B cell (primary cell): Measurements from ENCODE around the gene RNH1. TPM values are rescaled to one million over a fixed set of nuclear protein-coding genes. Genes with fewer than 3 reads are reported as not detected.

Experiments used
- ATAC-seq: fragments of 200-7000 bp; cut with Tn5 transposase; one replicate; pipeline ENCODE4 v1.10.0; 2021; ENCODE audit warnings: low read depth, mild to moderate bottlenecking, moderate number of reproducible peaks, moderate library complexity
- CTCF ChIA-PET: fragments of 350-600 bp; sonication (Branson Sonifier 250); formaldehyde crosslinking; loops from one replicate; lab custom pipeline; 2021; ENCODE audit warnings: antibody characterized with exemption, inconsistent platforms; lab: Charles Lee
- POLR2A ChIA-PET: fragments of 350-600 bp; sonication (Branson Sonifier 250); formaldehyde crosslinking; loops from one replicate; lab custom pipeline; 2021; ENCODE audit warnings: antibody characterized with exemption; lab: Charles Lee
- DNase-seq: peaks from one replicate; pipeline ENCODE4 v3.0.0; 2013
- H2AFZ ChIP-seq: 2 replicates; pipeline ENCODE4 v1.6.1; 2012; ENCODE audit warnings: mild to moderate bottlenecking, low read depth, low read length; ENCODE audit not compliant: insufficient read depth, poor library complexity, severe bottlenecking
- H3K27ac ChIP-seq, 2 donors: 1 replicate in 1 of 2; 2 replicates in 1 of 2; pipeline ENCODE4 v1.5.1; 2012 to 2013; ENCODE audit warnings: low read length in 2 of 2, mild to moderate bottlenecking in 2 of 2, moderate library complexity in 1 of 2
- H3K27me3 ChIP-seq, 4 experiments: fragments of 200-600 bp in 1 of 4; sonication (generic) in 1 of 4; replicated peaks in 1 of 4; 1 replicate in 2 of 4; 2 replicates in 2 of 4; pipeline versions ENCODE4 v1.6.1 to v1.7.0; 2013 to 2016; ENCODE audit warnings: low read length in 3 of 4, mild to moderate bottlenecking in 2 of 4, mixed read lengths in 1 of 4, moderate library complexity in 1 of 4; ENCODE audit not compliant: insufficient read depth in 4 of 4, control insufficient read depth in 3 of 4; ENCODE audit errors: control extremely low read depth in 1 of 4
- H3K36me3 ChIP-seq, 2 experiments: replicated peaks in 1 of 2; 1 replicate in 1 of 2; 2 replicates in 1 of 2; pipeline versions ENCODE4 v1.6.1 to v1.7.1; 2013; ENCODE audit warnings: low read length in 1 of 2; ENCODE audit not compliant: insufficient read depth in 2 of 2, control insufficient read depth in 1 of 2; ENCODE audit errors: control extremely low read depth in 1 of 2, extremely low read depth in 1 of 2
- H3K4me1 ChIP-seq, 2 donors: fragments of 200-600 bp in 1 of 2; sonication (generic) in 1 of 2; 1 replicate in 1 of 2; 2 replicates in 1 of 2; pipeline versions ENCODE4 v1.5.1 to v1.6.1; 2013 to 2017; ENCODE audit warnings: low read length in 2 of 2; ENCODE audit not compliant: control insufficient read depth in 2 of 2, insufficient read depth in 2 of 2
- H3K4me2 ChIP-seq: replicated peaks from 2 replicates; pipeline ENCODE3; 2012; ENCODE audit warnings: mild to moderate bottlenecking, low read depth, low read length; ENCODE audit not compliant: poor library complexity, severe bottlenecking
- H3K4me3 ChIP-seq, 5 experiments: fragments of 200-600 bp in 1 of 5; sonication (generic) in 1 of 5; 1 replicate in 3 of 5; 2 replicates in 2 of 5; pipeline versions ENCODE4 v1.5.1 to v1.7.0; 2011 to 2016; ENCODE audit warnings: low read length in 4 of 5, mild to moderate bottlenecking in 4 of 5, low read depth in 2 of 5, control low read depth in 1 of 5, moderate library complexity in 1 of 5; ENCODE audit not compliant: insufficient read depth in 1 of 5; ENCODE audit errors: control extremely low read depth in 1 of 5, extremely low read depth in 1 of 5
- H3K79me2 ChIP-seq: fragments of 200-600 bp; sonication (generic); one replicate; pipeline ENCODE4 v1.6.0; 2016; ENCODE audit warnings: low read length; ENCODE audit not compliant: control insufficient read depth, insufficient read depth
- H3K9ac ChIP-seq: fragments of 200-600 bp; sonication (generic); 2 replicates; pipeline ENCODE4 v1.6.1; 2017; ENCODE audit warnings: mild to moderate bottlenecking, low read length, moderate library complexity
- H3K9me3 ChIP-seq, 3 donors: one replicate each; pipeline versions ENCODE4 v1.6.1 to v1.7.1; 2013; ENCODE audit warnings: low read length in 2 of 3; ENCODE audit not compliant: control insufficient read depth in 2 of 3, insufficient read depth in 1 of 3; ENCODE audit errors: control extremely low read depth in 1 of 3
- H4K20me1 ChIP-seq: 2 replicates; pipeline ENCODE4 v1.6.0; 2012; ENCODE audit warnings: mild to moderate bottlenecking, low read length; ENCODE audit not compliant: insufficient read depth, control insufficient read depth, poor library complexity, severe bottlenecking
- H3K27ac Mint-ChIP-seq: one replicate; pipeline ENCODE4 v1.8.0; 2021; ENCODE audit warnings: mixed read lengths
- H3K27me3 Mint-ChIP-seq: one replicate; pipeline ENCODE4 v1.8.0; 2021; ENCODE audit warnings: mixed read lengths
- H3K4me1 Mint-ChIP-seq: one replicate; pipeline ENCODE4 v1.8.0; 2021; ENCODE audit warnings: mixed read lengths
- H3K4me3 Mint-ChIP-seq: one replicate; pipeline ENCODE4 v1.8.0; 2021; ENCODE audit warnings: mixed read lengths
- H3K9me3 Mint-ChIP-seq: one replicate; pipeline ENCODE4 v1.8.0; 2022; ENCODE audit warnings: mixed read lengths; ENCODE audit not compliant: insufficient read depth
- CTCF ChIP-seq: fragments of 200-600 bp; IDR thresholded peaks from one replicate; pipeline ENCODE4 v1.8.0; 2022; ENCODE audit warnings: antibody characterized with exemption, mild to moderate bottlenecking
- EZH2 ChIP-seq: IDR thresholded peaks from 2 replicates; pipeline ENCODE4 v1.6.1; 2012; ENCODE audit warnings: borderline replicate concordance, low read depth, mild to moderate bottlenecking, moderate library complexity, low read length; ENCODE audit not compliant: insufficient read depth, poor library complexity, severe bottlenecking
- WGBS: methylation state at CpG from one replicate; pipeline ENCODE4 v1.1.5; 2013; ENCODE audit warnings: missing lambda C conversion rate; ENCODE audit not compliant: insufficient coverage; 5-methylcytosine and 5-hydroxymethylcytosine counted together
- intact Hi-C: fragments of 100-400 bp; cut with micrococcal nuclease; formaldehyde crosslinking; loops from one replicate; pipeline ENCODE4 v1.10.0; 2022
- polyA plus RNA-seq: library from polyadenylated mRNA; depleted of rRNA; stranded (reverse); fragments of >200 nt; gene quantifications from 2 replicates; pipeline ENCODE4 v1.2.3, GENCODE V29; 2012
- total RNA-seq, 2 donors: library from RNA; stranded (reverse); fragments of 120-200 nt in 1 of 2; gene quantifications; 1 replicate in 1 of 2; 2 replicates in 1 of 2; pipeline versions ENCODE4 v1.2.3 to v1.2.4, GENCODE V29; 2013 to 2022

The RNH1 gene
- total and polyA plus RNA-seq, 2 donors (not counting 1 experiment from before 2014, with no cell fraction given), result 81.0 to 159 TPM

- POLR2A ChIA-PET, result no interaction called here
- ATAC-seq (no peak), DNase-seq (peak; percentile 32)
- Histone ChIP-seq H4K20me1 (peaks cover 36% of the 10 kb centered on the region), H3K79me2 (peaks cover 16% of the 10 kb centered on the region), H3K9ac (no peak overlapping the region), H3K36me3 (peaks cover 0 to 25% of the 10 kb centered on the region in 2 experiments), H3K4me3 (no peak overlapping the region), H3K4me2 (no peak overlapping the region), H3K27ac (no peak overlapping the region), H3K27me3 (no peaks in the 10 kb centered on the region), H2AFZ (no peak overlapping the region), H3K9me3 (no peaks in the 10 kb centered on the region), H3K4me1 (peaks cover 10 to 23% of the 10 kb centered on the region in 2 donors)
- H3K4me3 Mint-ChIP-seq, result no peak overlapping the region
- no peaks in the 10 kb centered on the region for H3K27me3 Mint-ChIP-seq
- H3K4me1 Mint-ChIP-seq, result peaks cover 7% of the 10 kb centered on the region
- 96% methylated on average over 22 of the region's 23 CpGs for WGBS
- TF ChIP-seq CTCF (no peak), EZH2 (no peak)
- intact Hi-C loops, result no loop called here
- H3K9me3 Mint-ChIP-seq, result no peaks in the 10 kb centered on the region
- CTCF ChIA-PET, result no interaction called here
- no peak overlapping the region for H3K27ac Mint-ChIP-seq
Measured at GRCh38 chr11:532527-532985, 25.5 kb upstream of the RNH1 start.

GRCh38 chr11:531919-532526, 25.0 kb upstream of the RNH1 start:
- ChIA-PET CTCF (no interaction called here), POLR2A (no interaction called here)
- no peak overlapping the region for H3K4me3 Mint-ChIP-seq
- H3K9me3 ChIP-seq, result no peaks in the 10 kb centered on the region
- no peaks in the 10 kb centered on the region for H3K27me3 ChIP-seq
- no peak overlapping the region for H2AFZ ChIP-seq
- H3K27ac Mint-ChIP-seq, result no peak overlapping the region
- H3K36me3 ChIP-seq, result peaks cover 0 to 25% of the 10 kb centered on the region in 2 experiments
- H3K79me2 ChIP-seq, result peaks cover 14% of the 10 kb centered on the region
- peaks cover 9 to 20% of the 10 kb centered on the region in 2 donors for H3K4me1 ChIP-seq
- intact Hi-C loops, result no loop called here
- H3K9ac ChIP-seq, result no peak overlapping the region
- H3K9me3 Mint-ChIP-seq, result no peaks in the 10 kb centered on the region
- peaks cover 36% of the 10 kb centered on the region for H4K20me1 ChIP-seq
- H3K4me3 ChIP-seq, result no peak overlapping the region
- no peak overlapping the region for H3K4me2 ChIP-seq
- ATAC-seq (no peak), DNase-seq (peak; percentile 28)
- no peak overlapping the region for H3K27ac ChIP-seq
- no peak for TF ChIP-seq EZH2
- no peak for TF ChIP-seq CTCF
- peaks cover 3% of the 10 kb centered on the region for H3K4me1 Mint-ChIP-seq
- 94% methylated on average over 13 of the region's 18 CpGs for WGBS
- H3K27me3 Mint-ChIP-seq, result no peaks in the 10 kb centered on the region
